OCI-M2 (cell line): ENCODE data around the gene SERPINC1.
"Not testable (repeated sequence)": the region's sequence is repeated elsewhere in the genome, so short reads cannot be mapped to it uniquely, and the experiment has no call there.

Experiments
- DNase-seq: peaks from one replicate; lab custom pipeline; 2025; ENCODE audit not compliant: unreplicated experiment; lab: John Stamatoyannopoulos, UW

SERPINC1 gene

DNA sequence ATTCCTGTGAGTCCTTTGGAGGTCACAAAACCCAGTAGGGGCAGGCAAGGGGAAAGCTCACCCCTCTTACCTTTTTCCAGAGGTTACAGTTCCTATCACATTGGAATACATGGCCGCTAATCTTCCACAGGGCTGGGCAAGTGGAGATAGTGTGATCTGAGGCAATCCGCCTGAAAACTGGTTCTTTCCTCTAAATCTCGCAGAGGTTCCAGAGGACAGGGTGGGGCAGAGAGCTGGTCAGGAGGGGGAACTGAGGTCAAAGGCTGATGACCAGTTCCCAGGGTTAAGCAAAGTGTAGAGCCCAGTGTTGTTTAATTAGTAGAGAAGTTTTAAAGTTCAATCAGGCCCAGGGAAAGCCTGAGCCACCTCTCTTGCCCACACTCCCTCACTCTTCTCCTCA is at the start of gene SERPINC1:
SERPINC1 (minus strand) TSS at position 179 of the 400 bp plus-strand sequence; CDS start at position 111, 68 bp downstream.
- DNase-seq, result no peak

DNA sequence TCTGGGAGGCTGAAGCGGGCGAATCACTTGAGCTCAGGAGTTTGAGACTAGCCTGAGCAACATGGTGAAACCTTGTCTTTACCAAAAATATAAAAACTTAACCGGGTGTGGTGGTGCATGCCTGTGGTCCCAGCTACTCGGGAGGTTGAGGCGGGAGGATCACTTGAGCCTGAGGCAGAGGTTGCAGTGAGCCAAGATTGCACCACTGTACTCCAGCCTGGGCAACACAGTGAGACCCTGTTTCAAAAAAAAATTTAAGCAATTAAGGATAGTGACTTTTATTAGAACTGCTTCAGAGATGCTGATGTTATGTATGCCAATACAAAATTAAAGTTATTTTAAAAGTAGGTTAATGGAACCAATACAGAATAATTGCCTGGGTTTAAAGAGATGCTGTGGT is 48.8 kb upstream of the SERPINC1 start:
- not testable (repeated sequence) for DNase-seq

DNA sequence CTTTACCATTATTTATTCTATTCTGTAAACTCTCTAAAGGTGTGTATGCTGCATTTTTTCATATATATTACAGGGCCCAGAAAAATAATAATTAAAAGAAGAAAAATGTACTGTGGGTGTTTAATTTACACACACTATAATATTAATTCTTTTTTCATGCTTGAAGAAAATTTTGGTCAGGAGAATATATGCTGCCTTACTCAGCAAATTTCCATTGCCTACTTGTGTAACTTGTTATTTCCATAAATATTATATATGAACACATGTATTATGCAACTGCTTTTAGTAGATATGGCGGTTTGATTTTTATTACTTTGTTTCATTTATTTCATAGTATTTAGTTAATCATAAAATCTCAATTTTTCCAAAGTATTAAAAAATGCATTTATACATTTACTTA is 46.4 kb upstream of the SERPINC1 start:
- no peak for DNase-seq

DNA sequence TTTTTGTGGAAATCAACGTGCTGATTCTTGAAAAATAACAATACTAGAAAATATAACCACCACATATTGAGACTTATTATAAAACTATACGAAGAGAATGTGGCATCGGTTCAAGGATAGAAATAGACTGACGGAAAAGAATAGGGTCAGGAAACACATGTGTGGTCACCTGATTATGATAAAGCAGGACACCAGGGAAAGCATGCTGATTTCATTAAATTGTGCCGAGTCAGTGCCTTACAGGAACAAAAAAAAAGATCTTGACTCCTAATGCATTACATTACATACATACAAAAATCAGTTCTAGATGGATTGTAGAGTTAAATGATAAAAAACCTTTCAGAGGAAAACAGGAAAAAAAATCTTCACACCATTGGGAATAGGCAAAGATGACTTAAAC is 43.5 kb upstream of the SERPINC1 start:
- DNase-seq, result no peak

DNA sequence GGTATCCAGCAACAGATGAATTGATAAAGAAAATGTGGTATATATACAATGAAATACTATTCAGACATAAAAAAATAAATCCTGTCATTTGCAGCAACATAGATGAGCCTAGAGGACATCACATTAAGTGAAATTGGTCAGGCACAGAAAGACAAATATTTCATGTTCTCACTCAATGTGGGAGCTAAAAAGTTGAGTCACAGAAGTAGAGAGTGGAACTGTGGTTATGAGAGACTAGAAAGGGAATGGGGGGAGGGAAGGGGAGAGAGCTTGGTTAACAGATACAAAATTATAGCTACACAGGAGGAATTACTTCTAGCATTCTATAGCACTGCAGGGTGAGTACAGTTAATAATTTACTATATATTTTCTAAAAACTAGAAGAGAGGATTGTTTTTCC is 37.1 kb upstream of the SERPINC1 start:
- no peak for DNase-seq

DNA sequence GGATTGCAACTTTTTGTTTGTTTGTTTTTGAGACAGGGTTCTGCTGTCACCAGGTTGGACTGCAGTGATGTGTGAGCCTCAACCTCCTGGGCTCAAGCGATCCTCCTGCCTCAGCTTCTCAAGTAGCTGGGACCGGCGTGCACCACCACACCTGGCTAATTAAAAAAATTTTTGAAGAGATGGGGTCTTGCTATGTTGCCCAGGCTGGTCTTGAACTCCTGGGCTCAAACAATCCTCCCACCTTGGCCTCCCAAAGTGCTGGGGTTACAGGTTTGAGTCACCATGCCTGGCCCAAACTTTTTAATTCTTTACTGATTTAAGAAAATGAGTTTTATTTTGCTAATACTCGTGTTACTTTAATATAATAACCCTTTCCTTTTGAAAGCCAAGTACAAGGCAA is 31.5 kb upstream of the SERPINC1 start:
- DNase-seq, result no peak

DNA sequence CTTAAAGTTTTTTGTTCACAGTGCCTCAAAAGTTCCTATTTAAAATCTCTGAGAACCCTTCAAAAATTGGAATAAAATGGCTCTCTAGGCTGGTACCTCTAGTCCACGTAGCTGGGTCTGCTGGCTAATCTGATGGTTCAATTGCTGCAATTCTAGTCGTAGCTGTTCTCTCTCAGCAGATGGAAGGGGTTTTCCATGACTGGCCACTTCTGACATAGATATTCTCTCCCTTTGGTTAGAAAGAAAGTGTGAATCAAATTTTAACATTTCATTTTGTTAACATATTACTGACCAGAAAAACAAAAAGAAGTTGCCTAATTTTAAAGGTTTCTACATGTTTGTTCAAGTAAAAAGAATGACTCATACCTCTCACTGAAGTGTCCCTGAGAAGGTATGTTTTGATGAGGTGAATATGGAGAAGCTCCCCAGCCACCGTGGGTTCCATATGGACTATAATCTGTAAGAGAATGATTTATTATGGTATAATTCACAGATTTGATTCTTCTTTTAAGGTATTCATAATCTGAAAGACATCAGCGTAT is 29.3 kb upstream of the SERPINC1 start:
- no peak for DNase-seq

DNA sequence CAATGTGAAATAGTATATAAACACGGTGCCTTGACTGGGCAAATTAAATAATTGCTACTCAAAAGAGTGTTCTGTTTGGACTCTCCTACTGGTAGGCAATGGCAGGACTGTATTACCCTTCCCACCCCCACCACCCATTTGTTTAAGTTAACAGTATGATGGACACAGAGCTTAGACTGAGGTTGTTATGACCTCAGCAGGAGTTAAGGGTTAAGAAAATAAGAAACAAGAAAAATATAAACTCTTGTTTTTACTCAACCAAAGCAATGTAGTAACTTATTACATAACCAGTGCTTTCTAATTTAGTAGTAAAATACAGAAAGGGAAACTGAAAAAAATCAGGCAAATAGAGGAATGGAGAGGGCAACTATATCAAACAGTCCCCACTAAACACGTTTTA is 19.9 kb upstream of the SERPINC1 start:
- no peak for DNase-seq

DNA sequence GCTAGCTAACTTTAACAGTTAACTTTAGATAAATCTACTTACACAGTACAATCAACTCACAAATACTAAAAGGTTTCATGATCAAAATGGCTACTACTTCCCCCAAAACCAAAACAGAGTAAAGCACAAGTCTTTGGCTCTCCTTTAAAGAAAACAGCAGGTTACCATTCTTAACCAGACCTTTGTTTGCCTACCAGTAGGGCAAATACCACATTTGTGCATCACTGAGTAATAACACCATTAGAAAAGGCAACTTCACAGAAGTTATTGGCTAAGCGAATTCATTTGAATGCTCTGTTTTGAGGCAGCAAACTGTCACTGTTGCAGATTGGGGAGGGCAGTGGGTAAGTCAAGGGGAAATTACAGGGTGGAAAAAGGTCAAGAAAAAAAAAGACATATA is 17.3 kb upstream of the SERPINC1 start:
- no peak for DNase-seq

DNA sequence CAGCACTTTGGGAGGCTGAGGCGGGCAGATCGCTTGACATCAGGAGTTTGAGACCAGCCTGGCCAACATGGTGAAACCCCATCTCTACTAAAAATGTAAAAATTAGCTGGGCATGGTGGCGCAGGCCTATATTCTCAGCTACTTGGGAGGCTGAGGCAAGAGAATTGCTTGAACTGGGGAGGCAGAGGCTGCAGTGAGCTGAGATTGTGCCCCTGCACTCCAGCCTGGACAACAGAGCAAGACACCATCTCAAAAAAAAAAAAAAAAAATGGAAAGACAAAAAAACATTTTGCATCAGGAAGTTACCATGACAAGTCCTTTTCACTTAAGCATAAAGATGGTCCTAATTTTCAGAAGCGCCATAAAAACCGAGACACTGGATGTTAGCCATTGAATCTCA is 13.4 kb upstream of the SERPINC1 start:
- not testable (repeated sequence) for DNase-seq

DNA sequence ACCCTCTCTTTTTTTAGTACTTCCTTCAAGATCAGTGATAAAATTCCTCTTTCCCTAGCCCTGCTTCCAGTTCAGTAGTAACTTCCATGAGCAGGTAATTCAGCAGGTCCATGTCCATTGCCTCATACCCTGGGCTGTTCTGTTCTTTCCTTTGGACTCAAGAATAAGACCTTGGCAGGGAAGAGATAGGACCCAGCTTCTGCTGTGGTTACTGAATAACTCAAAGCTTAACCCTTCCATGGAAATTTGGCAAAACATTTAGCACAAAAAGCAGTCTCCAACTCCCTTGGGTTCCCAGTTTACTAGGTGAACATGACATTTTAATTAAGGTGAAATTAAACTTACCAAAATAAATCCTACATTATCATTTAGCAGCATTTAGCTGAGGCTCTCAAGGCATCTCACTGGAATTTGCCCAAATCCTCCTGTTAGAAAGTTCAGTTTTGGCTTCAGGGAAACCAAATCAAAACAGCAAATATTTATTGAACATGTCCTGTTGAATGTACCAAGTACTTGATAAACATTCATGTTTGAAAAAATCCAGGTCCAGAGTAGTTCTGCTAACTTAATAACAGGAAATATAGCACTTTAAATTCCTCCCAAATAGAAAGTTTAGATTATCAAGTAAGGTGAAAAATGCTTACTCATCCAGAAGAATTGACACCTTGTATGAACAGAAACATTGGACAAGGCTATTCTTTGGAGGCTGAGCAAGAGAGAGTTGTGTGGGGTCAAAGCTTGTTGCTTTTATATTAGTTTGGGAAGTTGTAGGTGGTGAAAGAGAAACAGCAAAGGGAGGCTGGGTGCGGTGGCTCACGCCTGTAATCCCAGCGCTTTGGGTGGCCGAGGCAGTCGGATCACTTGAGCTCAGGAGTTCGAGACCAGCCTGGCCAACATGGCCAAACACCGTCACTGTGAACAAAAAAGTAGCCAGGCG is 8.4 kb upstream of the SERPINC1 start:
- DNase-seq, result no peak

DNA sequence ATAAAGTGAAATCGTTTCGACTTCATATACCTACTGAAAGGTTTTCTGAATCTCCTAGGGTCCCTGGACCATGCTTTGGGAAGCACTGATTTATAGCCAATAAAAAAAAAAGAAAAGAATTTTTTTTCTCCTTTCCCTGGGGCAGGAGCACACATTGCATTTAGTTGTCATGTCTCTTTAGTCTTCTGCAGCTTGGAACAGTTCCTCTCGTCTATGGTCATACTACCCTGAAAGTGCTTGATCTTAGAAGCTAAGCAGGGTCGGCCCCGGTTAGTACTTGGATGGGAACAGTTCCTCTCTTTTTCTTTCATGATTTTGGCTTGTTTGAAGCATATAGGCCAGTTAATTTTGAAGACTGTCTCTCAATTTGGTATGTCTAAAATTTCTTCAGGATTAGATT is 3.7 kb upstream of the SERPINC1 start:
- no peak for DNase-seq

DNA sequence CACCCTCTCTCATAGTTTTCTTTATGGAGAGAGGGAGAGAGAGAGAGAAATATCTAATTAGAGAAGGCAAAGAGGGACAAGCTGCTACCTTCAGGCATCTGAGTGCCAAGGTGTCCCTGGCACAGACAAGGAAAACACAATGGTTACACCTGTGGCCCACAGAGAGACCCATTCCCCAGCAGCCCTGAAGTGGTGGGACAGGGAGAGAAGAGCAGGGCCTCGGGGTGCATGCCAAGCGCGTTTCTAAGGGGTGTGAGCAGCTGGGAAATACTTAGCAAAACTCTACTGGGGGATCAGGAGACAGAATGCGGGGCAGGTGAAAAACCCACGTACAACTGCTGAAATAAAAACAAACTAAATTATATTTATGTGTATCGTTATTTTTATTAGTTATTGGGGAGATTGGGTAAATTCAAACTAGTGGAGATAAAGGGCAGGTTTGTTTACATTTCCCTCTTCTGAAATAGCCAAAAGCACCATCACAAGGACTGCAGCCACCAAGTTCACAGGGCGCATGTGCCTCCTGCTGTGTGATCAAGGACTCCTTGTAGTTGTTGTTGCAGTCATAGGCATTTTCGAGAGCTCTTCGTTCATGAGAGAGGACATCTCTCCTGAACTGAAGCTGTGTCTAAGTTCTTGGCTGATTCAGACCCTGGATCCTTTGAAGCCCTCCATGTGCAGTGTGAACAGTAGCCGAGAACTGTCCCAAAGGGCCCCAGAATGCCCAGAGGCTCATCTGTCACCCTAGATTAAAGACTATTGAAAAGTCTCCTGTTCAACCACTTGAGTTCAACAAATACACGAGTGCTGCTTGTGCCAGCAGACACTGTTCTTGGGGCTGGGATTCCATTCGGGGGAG is 737 bp upstream of the SERPINC1 start:
- DNase-seq, result no peak

DNA sequence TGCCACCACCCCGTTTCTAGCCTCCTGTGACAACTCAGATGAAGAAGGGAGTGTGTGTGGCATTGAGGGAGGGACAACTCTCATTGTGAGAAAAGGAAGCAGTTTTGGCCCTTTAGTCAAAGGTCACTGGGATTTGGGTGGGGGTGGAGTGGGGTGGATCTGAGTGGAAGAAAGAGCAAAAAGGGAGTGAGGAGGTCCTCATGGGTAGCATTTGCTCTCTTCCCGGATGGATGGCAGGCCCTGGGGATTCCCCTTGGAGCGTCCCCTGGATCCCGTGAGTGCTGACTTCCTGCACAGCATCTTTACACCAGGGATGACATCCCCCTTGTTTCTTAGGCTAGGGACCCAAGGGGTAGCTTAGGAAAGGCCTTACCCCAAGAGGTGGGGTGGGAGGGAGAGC is 460 bp downstream of the SERPINC1 start:
- no peak for DNase-seq

DNA sequence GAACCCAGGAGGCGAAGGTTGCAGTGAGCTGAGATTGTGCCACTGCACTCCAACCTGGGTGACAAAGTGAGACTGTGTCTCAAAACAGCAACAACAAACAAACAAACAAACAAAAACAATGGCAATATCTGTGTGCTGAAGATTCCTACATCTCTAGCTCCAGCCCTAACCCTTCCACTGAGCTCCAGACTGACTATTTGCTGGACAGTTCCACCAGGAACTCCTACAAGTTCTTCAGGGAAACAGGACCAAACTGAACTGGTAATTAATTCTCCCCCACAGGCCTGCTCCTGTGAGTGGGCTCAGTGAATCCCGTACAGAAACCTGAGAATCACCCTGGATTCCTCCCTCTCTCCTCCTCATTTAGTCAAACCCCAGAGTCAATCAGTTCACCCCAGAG is 1.5 kb downstream of the SERPINC1 start:
- no peak for DNase-seq

DNA sequence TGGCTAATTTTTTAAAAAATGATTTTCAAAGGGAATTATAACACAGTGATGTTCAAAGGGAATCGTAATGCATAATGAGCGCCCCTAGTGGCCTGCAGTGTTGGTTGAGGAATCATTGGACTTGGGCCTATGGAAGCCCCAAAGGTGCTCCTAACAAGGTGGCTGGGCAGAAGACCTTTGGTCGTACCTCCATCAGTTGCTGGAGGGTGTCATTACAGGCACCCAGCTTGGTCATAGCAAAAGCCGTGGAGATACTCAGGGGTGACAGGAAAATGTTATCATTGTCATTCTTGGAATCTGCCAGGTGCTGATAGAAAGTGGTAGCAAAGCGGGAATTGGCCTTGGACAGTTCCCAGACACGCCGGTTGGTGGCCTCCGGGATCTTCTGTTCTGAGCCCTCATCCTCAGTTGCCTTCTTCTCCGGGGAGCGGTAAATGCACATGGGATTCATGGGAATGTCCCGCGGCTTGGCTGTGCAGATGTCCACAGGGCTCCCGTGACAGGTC is 2.7 kb downstream of the SERPINC1 start:
- DNase-seq, result no peak

DNA sequence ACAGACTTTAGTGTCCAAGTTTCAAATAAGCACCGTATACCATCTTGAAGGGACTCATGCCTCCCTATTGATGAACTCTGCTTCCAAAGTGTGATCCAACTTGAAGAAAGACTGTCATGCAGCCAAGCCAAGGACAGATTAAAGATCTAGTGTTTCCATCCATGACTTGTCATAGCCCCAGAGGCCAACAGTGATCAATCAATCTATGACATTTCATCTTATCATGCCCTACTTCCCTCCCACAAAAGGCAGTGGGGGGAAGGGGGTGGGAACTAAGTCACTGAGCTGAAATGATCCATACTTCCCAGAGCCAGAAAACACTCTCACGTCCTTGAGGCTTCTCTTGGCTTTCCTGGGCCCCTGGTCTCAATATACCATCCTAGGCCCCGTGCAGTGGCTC is 4.0 kb downstream of the SERPINC1 start:
- no peak for DNase-seq

DNA sequence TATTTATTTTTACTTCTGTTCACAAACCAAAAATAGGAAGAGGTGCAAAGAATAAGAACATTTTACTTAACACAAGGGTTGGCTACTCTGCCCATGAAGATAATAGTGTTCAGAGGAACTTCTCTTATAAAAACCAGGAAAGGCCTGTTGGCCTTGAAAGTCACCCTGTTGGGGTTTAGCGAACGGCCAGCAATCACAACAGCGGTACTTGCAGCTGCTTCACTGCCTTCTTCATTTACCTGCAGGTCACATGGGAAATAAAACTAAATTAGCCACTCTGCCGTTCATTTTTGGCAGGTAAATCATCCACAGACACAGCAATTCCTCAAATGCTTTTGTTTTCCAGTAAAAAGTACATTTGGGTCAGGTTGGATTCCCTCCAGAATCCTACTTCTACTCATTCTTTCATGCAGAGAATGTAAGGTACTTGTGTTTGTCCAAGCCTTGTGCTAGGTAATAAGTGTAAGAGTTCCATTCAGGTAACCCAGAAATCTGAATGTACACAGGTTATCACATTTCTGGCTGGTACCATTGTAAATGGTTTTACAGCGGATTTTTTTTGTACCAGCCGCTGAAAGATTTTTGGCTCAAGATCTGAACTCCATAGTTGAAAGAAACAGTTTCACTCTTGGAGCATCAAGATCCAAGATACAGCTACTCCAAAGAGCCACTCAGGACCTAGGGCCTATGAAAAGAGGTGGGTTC is 13.1 kb downstream of the SERPINC1 start:
- DNase-seq, result no peak

DNA sequence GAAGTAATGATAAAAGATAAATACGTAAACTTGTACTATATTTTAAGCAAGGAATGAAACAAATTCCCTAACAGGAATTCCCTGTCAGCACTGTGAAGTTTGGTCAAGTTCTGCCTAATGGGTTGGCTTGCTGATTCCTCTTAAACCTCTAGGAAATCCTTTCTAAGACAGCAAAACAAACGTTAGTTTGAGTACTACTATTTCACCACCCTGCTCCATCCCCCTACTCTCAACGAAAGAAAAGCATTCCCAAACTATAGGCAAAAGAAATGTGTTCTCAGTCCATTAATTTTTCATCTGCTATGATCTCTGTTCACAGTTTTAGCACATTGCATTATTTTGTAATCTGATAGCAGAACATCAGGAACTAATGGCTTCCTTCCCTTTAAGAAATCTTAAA is 16.1 kb downstream of the SERPINC1 start:
- no peak for DNase-seq

DNA sequence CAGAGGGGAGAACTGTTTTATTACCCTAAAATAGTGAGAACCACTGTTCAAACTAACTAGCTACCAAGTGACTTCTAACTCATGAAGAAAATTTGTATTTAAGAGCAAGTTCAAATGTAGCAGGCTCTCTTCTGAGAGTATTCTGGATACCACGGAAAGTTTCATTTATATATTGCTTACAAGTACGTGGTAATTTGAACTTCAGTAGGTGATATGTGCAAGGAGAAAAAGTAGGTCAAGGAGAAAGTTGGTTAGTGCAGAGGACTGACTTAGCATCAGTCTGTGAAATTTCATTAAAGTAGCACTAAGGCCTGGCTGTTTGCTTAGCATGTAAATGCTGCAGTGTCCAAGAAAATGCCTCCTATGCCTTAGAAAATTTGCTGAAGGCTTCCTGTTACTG is 16.7 kb downstream of the SERPINC1 start:
- DNase-seq, result no peak

DNA sequence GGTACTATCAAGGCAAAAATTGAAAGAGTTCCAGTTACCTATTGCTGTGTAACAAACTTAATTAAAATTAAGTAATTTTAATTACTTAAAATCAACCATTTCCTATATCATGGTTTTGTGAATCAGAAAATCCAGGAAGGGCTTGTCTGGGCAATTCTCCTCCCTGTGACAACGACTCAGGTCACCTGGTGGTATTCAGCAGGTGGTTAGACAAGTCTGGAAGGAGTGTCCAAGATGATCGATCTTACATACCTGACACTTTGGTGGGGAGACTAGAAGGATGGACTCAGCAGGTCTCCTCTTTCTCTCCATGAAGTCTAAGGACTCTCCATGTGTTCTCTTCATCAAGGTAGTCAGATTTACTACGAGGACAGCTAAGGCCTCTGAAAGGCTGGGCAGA is 22.9 kb downstream of the SERPINC1 start:
- DNase-seq, result no peak
